ENCODE measurements around the gene GLMN. TPM values are rescaled to one million over a fixed set of nuclear protein-coding genes. Genes with fewer than 3 reads are reported as not detected.

The GLMN gene
- total RNA-seq, 1 donor: 18.0 TPM

DNA sequence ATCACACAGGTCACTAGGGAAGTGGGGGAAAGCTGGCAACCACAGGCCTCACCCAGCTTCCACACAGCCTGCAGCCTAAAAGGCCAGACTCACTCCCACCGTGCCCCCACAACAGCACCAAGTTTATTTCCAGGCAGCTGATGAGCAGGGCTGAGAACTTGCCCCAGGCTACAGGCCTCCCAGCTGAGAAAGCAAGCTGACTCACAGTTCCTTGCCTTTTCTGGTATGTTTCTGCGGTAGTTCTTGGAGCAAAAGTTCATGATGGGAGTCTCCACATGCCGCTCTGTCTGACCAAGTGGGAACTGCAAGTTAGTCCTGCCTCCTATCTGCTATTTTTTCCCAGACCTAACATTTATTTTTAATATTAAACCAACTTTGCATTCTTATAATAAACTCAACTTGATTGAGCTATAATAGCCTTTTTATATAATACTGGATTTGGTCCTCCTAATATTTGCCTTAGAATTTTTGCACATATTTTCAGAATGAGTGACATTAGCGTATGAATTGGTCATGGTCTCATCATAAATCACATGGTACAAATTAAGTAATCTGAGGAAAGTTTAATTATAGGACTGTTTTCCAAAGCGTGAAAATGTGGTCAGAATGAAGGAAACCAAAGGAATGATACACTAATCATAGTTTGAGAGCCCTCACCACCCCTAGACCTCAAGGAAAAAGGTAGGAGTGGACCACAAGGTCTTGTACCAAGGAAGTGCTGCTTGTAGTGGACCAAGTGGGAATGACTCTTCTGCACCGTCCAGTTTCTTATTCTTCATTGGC lies 30.8 kb upstream of the GLMN start:
- DNase-seq (ENCODE audit: low read depth): no peak

GRCh38 chr1:92327794-92328193 lies 29.0 kb upstream of the GLMN start:
- H3K4me3 ChIP-seq (ENCODE audit: low read depth, low read length): no peak overlapping the region
- no peak for DNase-seq (ENCODE audit: low read depth)
- TF ChIP-seq CTCF (IDR thresholded peaks at IDR 0.05; ENCODE audit: insufficient read depth, low read length): no peak

More for the DNA sequence above, 30.8 kb upstream of the GLMN start:
- TF ChIP-seq CTCF (IDR thresholded peaks at IDR 0.05; ENCODE audit: insufficient read depth, low read length): no peak
- H3K4me3 ChIP-seq (ENCODE audit: low read depth, low read length): no peak overlapping the region

- DNase-seq (ENCODE audit: low read depth): no peak
- H3K4me3 ChIP-seq (ENCODE audit: low read depth, low read length): no peak overlapping the region
- TF ChIP-seq CTCF (IDR thresholded peaks at IDR 0.05; ENCODE audit: insufficient read depth, low read length): no peak
These were observed 27.9 kb upstream of the GLMN start for GRCh38 chr1:92326681-92327080.

DNA sequence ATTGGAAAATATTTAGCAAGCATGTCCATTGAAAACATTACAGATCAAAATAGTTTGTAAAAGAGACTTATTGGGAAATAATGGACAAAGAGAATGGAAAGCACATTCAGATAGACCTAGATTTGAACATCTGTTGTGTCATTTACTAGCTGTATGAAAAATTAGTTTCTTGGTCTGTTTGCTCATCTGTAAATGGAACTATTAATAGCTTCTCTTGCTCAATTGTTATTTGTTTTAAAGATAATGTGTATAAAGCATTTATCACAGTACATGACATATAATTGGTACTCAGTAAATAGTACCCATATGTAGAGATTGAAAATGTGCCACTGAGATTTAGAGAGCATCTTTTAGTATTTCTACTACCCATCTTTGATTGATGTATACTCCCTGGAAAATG lies 26.0 kb upstream of the GLMN start:
- H3K4me3 ChIP-seq (ENCODE audit: low read depth, low read length): no peak overlapping the region
- no peak for DNase-seq (ENCODE audit: low read depth)
- no peak for TF ChIP-seq CTCF (IDR thresholded peaks at IDR 0.05; ENCODE audit: insufficient read depth, low read length)

DNA sequence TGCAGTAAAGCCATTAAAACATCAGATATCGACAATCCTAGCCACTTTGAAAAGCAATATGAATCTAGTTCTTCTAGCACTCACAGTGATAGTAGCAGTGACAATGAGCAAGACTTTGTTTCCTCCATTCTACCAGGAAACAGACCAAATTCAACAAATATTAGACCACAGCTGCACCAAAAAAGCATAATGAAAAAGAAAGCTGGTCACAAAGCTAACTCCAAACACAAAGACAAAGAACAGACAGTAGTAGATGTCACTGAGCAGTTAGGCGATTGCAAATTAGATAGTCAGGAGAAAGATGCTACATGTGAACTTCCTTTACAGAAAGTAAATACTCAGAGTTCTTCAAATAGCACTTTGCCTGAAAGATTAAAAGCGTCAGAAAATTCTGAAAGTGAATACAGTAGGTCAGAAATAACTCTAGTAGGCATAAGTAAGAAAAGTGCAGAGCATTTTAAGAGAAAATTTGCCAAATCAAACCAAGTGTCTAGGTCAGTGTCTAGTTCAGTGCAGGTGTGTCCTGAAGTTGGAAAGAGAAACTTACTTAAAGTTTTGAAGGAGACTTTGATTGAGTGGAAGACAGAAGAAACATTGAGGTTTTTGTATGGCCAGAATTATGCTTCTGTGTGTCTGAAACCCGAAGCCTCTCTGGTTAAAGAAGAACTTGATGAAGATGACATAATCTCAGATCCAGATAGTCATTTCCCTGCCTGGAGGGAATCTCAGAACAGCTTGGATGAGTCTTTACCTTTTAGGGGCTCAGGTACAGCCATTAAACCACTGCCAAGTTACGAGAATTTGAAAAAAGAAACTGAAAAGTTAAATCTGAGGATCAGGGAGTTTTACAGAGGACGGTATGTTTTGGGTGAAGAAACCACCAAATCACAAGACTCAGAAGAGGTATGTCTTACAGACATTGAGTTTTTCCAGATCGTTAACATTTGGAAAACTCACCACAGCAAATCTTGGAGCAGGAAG lies 25.0 kb upstream of the GLMN start:
- no peak for TF ChIP-seq CTCF (IDR thresholded peaks at IDR 0.05; ENCODE audit: insufficient read depth, low read length)
- no peak for DNase-seq (ENCODE audit: low read depth)
- no peak overlapping the region for H3K4me3 ChIP-seq (ENCODE audit: low read depth, low read length)

GRCh38 chr1:92317836-92318493 lies 19.2 kb upstream of the GLMN start:
- peak; percentile 54 for DNase-seq (ENCODE audit: low read depth)
- no peak for TF ChIP-seq CTCF (IDR thresholded peaks at IDR 0.05; ENCODE audit: insufficient read depth, low read length)
- H3K4me3 ChIP-seq (ENCODE audit: low read depth, low read length): no peak overlapping the region

Measured in fibroblast of the aortic adventitia (primary cell).